ENCODE measurements around the gene AK5. TPM values are rescaled to one million over a fixed set of nuclear protein-coding genes. Genes with fewer than 3 reads are reported as not detected.

Gene AK5, protein sequence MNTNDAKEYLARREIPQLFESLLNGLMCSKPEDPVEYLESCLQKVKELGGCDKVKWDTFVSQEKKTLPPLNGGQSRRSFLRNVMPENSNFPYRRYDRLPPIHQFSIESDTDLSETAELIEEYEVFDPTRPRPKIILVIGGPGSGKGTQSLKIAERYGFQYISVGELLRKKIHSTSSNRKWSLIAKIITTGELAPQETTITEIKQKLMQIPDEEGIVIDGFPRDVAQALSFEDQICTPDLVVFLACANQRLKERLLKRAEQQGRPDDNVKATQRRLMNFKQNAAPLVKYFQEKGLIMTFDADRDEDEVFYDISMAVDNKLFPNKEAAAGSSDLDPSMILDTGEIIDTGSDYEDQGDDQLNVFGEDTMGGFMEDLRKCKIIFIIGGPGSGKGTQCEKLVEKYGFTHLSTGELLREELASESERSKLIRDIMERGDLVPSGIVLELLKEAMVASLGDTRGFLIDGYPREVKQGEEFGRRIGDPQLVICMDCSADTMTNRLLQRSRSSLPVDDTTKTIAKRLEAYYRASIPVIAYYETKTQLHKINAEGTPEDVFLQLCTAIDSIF
- 10 to 100 TPM in 2 of 3 donors, 1 to 10 TPM in 1; 9.4 to 29.8 (median 11.4) TPM for total RNA-seq
- 51.4 TPM for total RNA-seq (2013)

GRCh38 chr1:77281491-77282186, at the start of gene AK5:
Gene AK5, plus strand, starts transcription at chr1:77282019. Its CDS starts 295 bp downstream, at chr1:77282314.
- WGBS (ENCODE audit: insufficient coverage), result 4% methylated on average over 71 of the region's 71 CpGs
- Mint-ChIP-seq H3K36me3 (no peaks in the 10 kb centered on the region), H3K27me3 (ENCODE audit: low read depth in 2 of 2) (peaks cover 10 to 22% of the 10 kb centered on the region in 2 donors), H3K9me3 (no peaks in the 10 kb centered on the region), H3K4me3 (peak within 1 kb of the TSS; percentile 82), H3K4me1 (peaks cover 22 to 31% of the 10 kb centered on the region in 2 donors), H3K27ac (no peak within 1 kb of the TSS)
- peak; percentile 64 to 74 (median 71) for ATAC-seq
- intact Hi-C loops (cut with micrococcal nuclease), result loop anchor here (10.0 kb wide), 1 partner anchor 253 kb away; no protein-coding TSS in a partner anchor
- TF ChIP-seq, protein P1, sequence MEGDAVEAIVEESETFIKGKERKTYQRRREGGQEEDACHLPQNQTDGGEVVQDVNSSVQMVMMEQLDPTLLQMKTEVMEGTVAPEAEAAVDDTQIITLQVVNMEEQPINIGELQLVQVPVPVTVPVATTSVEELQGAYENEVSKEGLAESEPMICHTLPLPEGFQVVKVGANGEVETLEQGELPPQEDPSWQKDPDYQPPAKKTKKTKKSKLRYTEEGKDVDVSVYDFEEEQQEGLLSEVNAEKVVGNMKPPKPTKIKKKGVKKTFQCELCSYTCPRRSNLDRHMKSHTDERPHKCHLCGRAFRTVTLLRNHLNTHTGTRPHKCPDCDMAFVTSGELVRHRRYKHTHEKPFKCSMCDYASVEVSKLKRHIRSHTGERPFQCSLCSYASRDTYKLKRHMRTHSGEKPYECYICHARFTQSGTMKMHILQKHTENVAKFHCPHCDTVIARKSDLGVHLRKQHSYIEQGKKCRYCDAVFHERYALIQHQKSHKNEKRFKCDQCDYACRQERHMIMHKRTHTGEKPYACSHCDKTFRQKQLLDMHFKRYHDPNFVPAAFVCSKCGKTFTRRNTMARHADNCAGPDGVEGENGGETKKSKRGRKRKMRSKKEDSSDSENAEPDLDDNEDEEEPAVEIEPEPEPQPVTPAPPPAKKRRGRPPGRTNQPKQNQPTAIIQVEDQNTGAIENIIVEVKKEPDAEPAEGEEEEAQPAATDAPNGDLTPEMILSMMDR (IDR thresholded peaks at IDR 0.05), result no peak
- peaks cover 34% of the 10 kb centered on the region for H3K27me3 ChIP-seq (ENCODE audit: control insufficient read depth, insufficient read depth, low read length)
- H3K36me3 ChIP-seq (ENCODE audit: control insufficient read depth, insufficient read depth, low read length), result no peaks in the 10 kb centered on the region
- peak within 1 kb of the TSS; percentile 75 for H3K4me3 ChIP-seq (ENCODE audit: low read length)
- no peaks in the 10 kb centered on the region for H3K9me3 ChIP-seq (ENCODE audit: control insufficient read depth, insufficient read depth, low read length)
- peaks cover 23% of the 10 kb centered on the region for H3K4me1 ChIP-seq (ENCODE audit: control insufficient read depth, insufficient read depth, low read length)
- DNase-seq, result peak; percentile 33 to 60
- H3K27ac ChIP-seq (ENCODE audit: low read length), result peak within 1 kb of the TSS; percentile 37

DNA sequence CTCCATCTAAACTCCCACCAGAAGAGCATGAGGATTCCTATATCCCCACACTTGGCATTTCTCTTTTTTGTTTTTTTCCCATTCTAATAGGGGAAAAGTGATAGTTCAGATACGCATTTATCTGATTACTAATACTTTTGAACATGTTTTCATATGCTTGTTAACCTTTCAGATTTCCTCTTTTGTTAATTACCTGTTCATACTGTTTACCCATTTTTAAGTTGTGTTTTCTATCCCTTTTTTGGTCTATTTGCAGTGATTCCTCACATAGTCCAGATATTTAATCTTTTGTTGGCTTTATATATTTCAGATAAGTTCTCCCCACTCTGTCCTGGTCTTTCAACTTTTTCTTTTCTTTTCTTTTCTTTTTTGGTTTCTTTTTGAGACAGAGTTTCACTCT, 49.0 kb upstream of the AK5 start:
- Histone ChIP-seq H3K9me3 (ENCODE audit: control insufficient read depth, insufficient read depth, low read length) (peaks cover 3% of the 10 kb centered on the region), H3K4me3 (ENCODE audit: low read length) (no peak overlapping the region), H3K36me3 (ENCODE audit: control insufficient read depth, insufficient read depth, low read length) (no peaks in the 10 kb centered on the region), H3K4me1 (ENCODE audit: control insufficient read depth, insufficient read depth, low read length) (no peaks in the 10 kb centered on the region), H3K27ac (ENCODE audit: low read length) (no peak overlapping the region), H3K27me3 (ENCODE audit: control insufficient read depth, insufficient read depth, low read length) (no peaks in the 10 kb centered on the region)
- Mint-ChIP-seq H3K27me3 (ENCODE audit: low read depth in 2 of 2) (peaks cover 0 to 7% of the 10 kb centered on the region in 2 donors), H3K36me3 (peaks cover 8% of the 10 kb centered on the region), H3K4me3 (no peak overlapping the region), H3K9me3 (peaks cover 2 to 7% of the 10 kb centered on the region in 2 donors), H3K27ac (no peak overlapping the region), H3K4me1 (no peaks in the 10 kb centered on the region)
- ATAC-seq, result no peak
- no peak for DNase-seq
- intact Hi-C loops (cut with micrococcal nuclease), result no loop called here
- TF ChIP-seq, protein P1 (IDR thresholded peaks at IDR 0.05), result no peak
- whole genome bisulfite sequencing (ENCODE audit: insufficient coverage), result no CpG with 5 or more reads among the region's 1 CpG

- H3K4me3 Mint-ChIP-seq, result no peak overlapping the region
- DNase-seq, result no peak
- intact Hi-C loops (cut with micrococcal nuclease), result no loop called here
- TF ChIP-seq, protein P1 (IDR thresholded peaks at IDR 0.05), result no peak
- peaks cover 8% of the 10 kb centered on the region for H3K36me3 Mint-ChIP-seq
- no peaks in the 10 kb centered on the region for H3K36me3 ChIP-seq (ENCODE audit: control insufficient read depth, insufficient read depth, low read length)
- H3K27me3 Mint-ChIP-seq (ENCODE audit: low read depth in 2 of 2), result peaks cover 0 to 7% of the 10 kb centered on the region in 2 donors
- no peak overlapping the region for H3K4me3 ChIP-seq (ENCODE audit: low read length)
- ATAC-seq, result no peak
- WGBS (ENCODE audit: insufficient coverage), result 100% methylated on average over 1 of the region's 1 CpG
- no peak overlapping the region for H3K27ac ChIP-seq (ENCODE audit: low read length)
- no peaks in the 10 kb centered on the region for H3K4me1 Mint-ChIP-seq
- no peaks in the 10 kb centered on the region for H3K27me3 ChIP-seq (ENCODE audit: control insufficient read depth, insufficient read depth, low read length)
- peaks cover 3% of the 10 kb centered on the region for H3K9me3 ChIP-seq (ENCODE audit: control insufficient read depth, insufficient read depth, low read length)
- peaks cover 2 to 7% of the 10 kb centered on the region in 2 donors for H3K9me3 Mint-ChIP-seq
- no peak overlapping the region for H3K27ac Mint-ChIP-seq
- no peaks in the 10 kb centered on the region for H3K4me1 ChIP-seq (ENCODE audit: control insufficient read depth, insufficient read depth, low read length)
These were observed 47.7 kb upstream of the AK5 start for GRCh38 chr1:77234096-77234495.
